Lower leg skin (tissue), 4 donors: Measurements from ENCODE around the gene FAM227B. TPM values are rescaled to one million over a fixed set of nuclear protein-coding genes. Genes with fewer than 3 reads are reported as not detected.

ENCODE experiments used
- DNase-seq, 2 donors: peaks; one replicate each; pipeline ENCODE4 v3.0.0-alpha.2; 2019; ENCODE audit warnings: low spot score in 2 of 2
- H3K4me3 ChIP-seq: fragments of 200-600 bp; sonication (generic); 2 replicates; pipeline ENCODE4 v1.5.1; 2017; ENCODE audit warnings: mild to moderate bottlenecking, low read depth; ENCODE audit not compliant: poor library complexity, severe bottlenecking
- POLR2A ChIP-seq, 2 donors: fragments of 450-650 bp; IDR thresholded peaks; one replicate each; pipeline ENCODE4 v1.6.1; 2016 to 2017; ENCODE audit warnings: antibody characterized with exemption in 2 of 2, mild to moderate bottlenecking in 1 of 2, moderate library complexity in 1 of 2
- WGBS, 2 donors: methylation state at CpG; one replicate each; pipeline ENCODE4 v1.1.5; 2018; 5-methylcytosine and 5-hydroxymethylcytosine counted together
- intact Hi-C: fragments of 100-400 bp; cut with DNase I; formaldehyde crosslinking; loops from one replicate; pipeline ENCODE4 v1.15.0; 2023; ENCODE audit warnings: low total_unique reads
- total RNA-seq, 4 donors: library from RNA; depleted of rRNA; stranded (reverse); fragments of >200 nt; gene quantifications; one replicate each; pipeline ENCODE4 v1.1.0, GENCODE V29; 2016
- TF ChIP-seq, protein P1 (sequence below), 3 donors: fragments of 450-650 bp; IDR thresholded peaks; one replicate each; pipeline ENCODE4 v1.5.1; 2016; ENCODE audit warnings: antibody characterized with exemption in 3 of 3, mild to moderate bottlenecking in 3 of 3, moderate library complexity in 2 of 3

FAM227B gene
- total RNA-seq, 4 donors from 2014 or later, result 3.7 to 9.4 (median 5.5) TPM

GRCh38 chr15:49506341-49506740 lies 114.3 kb downstream of the FAM227B start:
- TF ChIP-seq POLR2A (IDR thresholded peaks at IDR 0.05), result no peak
- TF ChIP-seq, protein P1, sequence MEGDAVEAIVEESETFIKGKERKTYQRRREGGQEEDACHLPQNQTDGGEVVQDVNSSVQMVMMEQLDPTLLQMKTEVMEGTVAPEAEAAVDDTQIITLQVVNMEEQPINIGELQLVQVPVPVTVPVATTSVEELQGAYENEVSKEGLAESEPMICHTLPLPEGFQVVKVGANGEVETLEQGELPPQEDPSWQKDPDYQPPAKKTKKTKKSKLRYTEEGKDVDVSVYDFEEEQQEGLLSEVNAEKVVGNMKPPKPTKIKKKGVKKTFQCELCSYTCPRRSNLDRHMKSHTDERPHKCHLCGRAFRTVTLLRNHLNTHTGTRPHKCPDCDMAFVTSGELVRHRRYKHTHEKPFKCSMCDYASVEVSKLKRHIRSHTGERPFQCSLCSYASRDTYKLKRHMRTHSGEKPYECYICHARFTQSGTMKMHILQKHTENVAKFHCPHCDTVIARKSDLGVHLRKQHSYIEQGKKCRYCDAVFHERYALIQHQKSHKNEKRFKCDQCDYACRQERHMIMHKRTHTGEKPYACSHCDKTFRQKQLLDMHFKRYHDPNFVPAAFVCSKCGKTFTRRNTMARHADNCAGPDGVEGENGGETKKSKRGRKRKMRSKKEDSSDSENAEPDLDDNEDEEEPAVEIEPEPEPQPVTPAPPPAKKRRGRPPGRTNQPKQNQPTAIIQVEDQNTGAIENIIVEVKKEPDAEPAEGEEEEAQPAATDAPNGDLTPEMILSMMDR (IDR thresholded peaks at IDR 0.05), result no peak
- intact Hi-C loops, result no loop called here
- DNase-seq, result no peak

DNA sequence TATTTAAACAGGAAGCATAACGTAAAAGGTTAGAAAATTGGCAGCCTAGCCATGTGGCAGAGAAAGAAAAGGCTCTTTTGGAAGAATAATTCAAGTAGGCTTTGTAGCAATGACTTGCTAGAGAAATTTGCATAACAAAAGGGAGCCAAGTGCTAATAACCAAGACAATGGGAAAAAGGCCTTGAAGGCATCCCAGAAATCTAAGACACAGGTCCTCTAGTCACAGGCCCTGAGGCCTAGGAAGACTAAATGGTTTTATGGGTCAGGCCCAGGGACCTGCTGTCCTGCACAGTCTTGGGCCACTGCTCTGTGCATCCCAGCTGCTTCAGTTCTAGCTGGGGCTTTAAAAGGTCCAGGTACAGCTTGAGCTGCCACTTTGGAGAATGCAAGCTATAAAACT lies 119.0 kb downstream of the FAM227B start:
- H3K4me3 ChIP-seq, result no peak overlapping the region
- intact Hi-C loops, result no loop called here
- WGBS, 2 donors, result 79 to 86% methylated on average over 1 of the region's 1 CpG
- DNase-seq, result no peak
- TF ChIP-seq, protein P1 (IDR thresholded peaks at IDR 0.05), result no peak
- TF ChIP-seq POLR2A (IDR thresholded peaks at IDR 0.05), result no peak

More at GRCh38 chr15:49506341-49506740, 114.3 kb downstream of the FAM227B start:
- no peak overlapping the region for H3K4me3 ChIP-seq
- WGBS, 2 donors, result 46 to 49% methylated on average over 1 of the region's 1 CpG

DNA sequence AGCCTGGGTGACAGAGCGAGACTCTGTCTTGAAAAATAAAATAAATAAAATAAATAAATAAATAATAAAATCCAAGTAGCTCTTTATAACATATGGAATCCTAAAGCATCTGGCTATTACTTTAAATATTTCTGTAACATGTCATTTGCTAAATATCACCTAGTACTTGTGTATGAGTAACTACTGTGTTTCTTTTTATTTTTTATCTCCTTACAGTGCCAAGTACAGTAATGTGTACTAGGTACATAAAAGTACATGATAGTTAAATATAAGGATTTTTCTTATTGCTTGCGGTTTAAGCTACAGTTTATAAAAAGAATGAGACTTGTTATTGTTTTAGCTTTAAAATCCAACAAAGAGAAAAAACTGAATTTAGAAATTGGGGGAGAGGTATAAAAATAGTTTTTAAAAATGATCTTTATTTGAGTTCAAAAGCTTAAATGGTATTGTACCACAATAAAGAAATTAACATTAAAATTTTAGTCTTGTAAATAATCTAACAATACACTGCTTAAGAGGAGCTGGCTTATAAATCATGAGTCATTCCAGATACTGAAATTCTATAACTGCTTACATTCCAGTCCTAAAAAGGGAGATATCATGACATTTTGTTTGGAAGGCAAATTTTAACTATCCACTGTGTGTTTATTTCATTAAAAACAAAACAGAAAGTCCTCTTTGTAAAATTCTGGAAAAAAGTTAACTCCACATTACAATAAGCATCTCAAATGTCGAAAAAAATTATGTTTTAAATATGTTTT lies 124.4 kb downstream of the FAM227B start:
- DNase-seq, result no peak
- WGBS, 2 donors, result 80 to 81% methylated on average over 3 of the region's 3 CpGs
- TF ChIP-seq, protein P1 (IDR thresholded peaks at IDR 0.05), result no peak
- TF ChIP-seq POLR2A (IDR thresholded peaks at IDR 0.05), result no peak
- intact Hi-C loops, result no loop called here
- no peak overlapping the region for H3K4me3 ChIP-seq

GRCh38 chr15:49494842-49495241 lies 125.8 kb downstream of the FAM227B start:
- WGBS, 2 donors, result 81 to 82% methylated on average over 1 of the region's 1 CpG
- no peak for TF ChIP-seq POLR2A (IDR thresholded peaks at IDR 0.05)
- TF ChIP-seq, protein P1 (IDR thresholded peaks at IDR 0.05), result no peak
- no peak for DNase-seq
- intact Hi-C loops, result no loop called here
- H3K4me3 ChIP-seq, result no peak overlapping the region

GRCh38 chr15:49492830-49493229 lies 127.8 kb downstream of the FAM227B start:
- H3K4me3 ChIP-seq, result no peak overlapping the region
- intact Hi-C loops, result no loop called here
- no peak for DNase-seq
- TF ChIP-seq, protein P1 (IDR thresholded peaks at IDR 0.05), result no peak
- TF ChIP-seq POLR2A (IDR thresholded peaks at IDR 0.05), result no peak
- 64 to 71% methylated on average over 1 of the region's 1 CpG for WGBS, 2 donors

GRCh38 chr15:49492151-49492550 lies 128.5 kb downstream of the FAM227B start:
- intact Hi-C loops, result no loop called here
- TF ChIP-seq POLR2A (IDR thresholded peaks at IDR 0.05), result no peak
- TF ChIP-seq, protein P1 (IDR thresholded peaks at IDR 0.05), result no peak
- no peak for DNase-seq
- WGBS, 2 donors, result 86 to 90% methylated on average over 2 of the region's 2 CpGs
- no peak overlapping the region for H3K4me3 ChIP-seq
